Right lobe of liver (tissue), 4 donors: ENCODE results near the gene DCST1.

Experiments used
- CTCF ChIP-seq, 4 donors: fragments of 200-600 bp in 3 of 4; fragments of 450-650 bp in 1 of 4; IDR thresholded peaks; one replicate each; pipeline versions ENCODE4 v1.5.1 to v1.8.0; 2016 to 2022; ENCODE audit warnings: antibody characterized with exemption in 4 of 4, mild to moderate bottlenecking in 2 of 4
- POLR2A ChIP-seq: fragments of 450-650 bp; IDR thresholded peaks from one replicate; pipeline ENCODE4 v1.6.1; 2017; ENCODE audit warnings: antibody characterized with exemption, mild to moderate bottlenecking
- donor health status: DM: no; HTN: no; CAD: no.
- donor health status: DM: no; HTN: no; CAD: no.
- donor health status: DM: no; HTN: yes; CAD: no.

GRCh38 chr1:155091071-155092051 lies 57.7 kb downstream of the DCST1 start:
- peak; percentile 97 to 100 (median 98) for TF ChIP-seq CTCF (IDR thresholded peaks at IDR 0.05)
- TF ChIP-seq POLR2A = no peak
